Glutamatergic neuron (in vitro differentiated cells): Measurements from ENCODE around the gene FADS6. TPM values are rescaled to one million over a fixed set of nuclear protein-coding genes. Genes with fewer than 3 reads are reported as not detected.

Experiments
- DNase-seq: peaks from one replicate; pipeline ENCODE4 v3.0.0; 2022
- H3K27ac Mint-ChIP-seq: one replicate; pipeline ENCODE4 v1.8.0; 2020; ENCODE audit warnings: mild to moderate bottlenecking, mixed read lengths, inconsistent platforms; ENCODE audit not compliant: unreplicated experiment
- H3K27me3 Mint-ChIP-seq: one replicate; pipeline ENCODE4 v1.8.0; 2020; ENCODE audit warnings: mild to moderate bottlenecking, moderate library complexity, mixed read lengths, inconsistent platforms; ENCODE audit not compliant: unreplicated experiment
- H3K36me3 Mint-ChIP-seq: one replicate; pipeline ENCODE4 v1.8.0; 2020; ENCODE audit warnings: mild to moderate bottlenecking, mixed read lengths, inconsistent platforms; ENCODE audit not compliant: unreplicated experiment
- H3K4me1 Mint-ChIP-seq: one replicate; pipeline ENCODE4 v1.8.0; 2020; ENCODE audit warnings: mild to moderate bottlenecking, low read depth, mixed read lengths, inconsistent platforms; ENCODE audit not compliant: unreplicated experiment
- H3K4me3 Mint-ChIP-seq: one replicate; pipeline ENCODE4 v1.8.0; 2020; ENCODE audit warnings: mild to moderate bottlenecking, mixed read lengths, inconsistent platforms; ENCODE audit not compliant: unreplicated experiment
- H3K9me3 Mint-ChIP-seq: one replicate; pipeline ENCODE4 v1.8.0; 2020; ENCODE audit warnings: mild to moderate bottlenecking, moderate library complexity, mixed read lengths, inconsistent platforms; ENCODE audit not compliant: unreplicated experiment
- CTCF ChIP-seq: fragments of 200-600 bp; sonication (generic); IDR thresholded peaks from one replicate; pipeline ENCODE4 v1.5.0; 2021; ENCODE audit not compliant: partially characterized antibody, unreplicated experiment
- total RNA-seq: library from RNA; stranded (reverse); fragmentation: NEBNext Ultra II Directional; extraction: Animal tissue kit (Norgen Biotek cat#: 25700); gene quantifications from one replicate; pipeline ENCODE4 v1.2.1, GENCODE V29; 2021; ENCODE audit not compliant: unreplicated experiment

The FADS6 gene
- total RNA-seq, 1 donor from 2014 or later: not detected

DNA sequence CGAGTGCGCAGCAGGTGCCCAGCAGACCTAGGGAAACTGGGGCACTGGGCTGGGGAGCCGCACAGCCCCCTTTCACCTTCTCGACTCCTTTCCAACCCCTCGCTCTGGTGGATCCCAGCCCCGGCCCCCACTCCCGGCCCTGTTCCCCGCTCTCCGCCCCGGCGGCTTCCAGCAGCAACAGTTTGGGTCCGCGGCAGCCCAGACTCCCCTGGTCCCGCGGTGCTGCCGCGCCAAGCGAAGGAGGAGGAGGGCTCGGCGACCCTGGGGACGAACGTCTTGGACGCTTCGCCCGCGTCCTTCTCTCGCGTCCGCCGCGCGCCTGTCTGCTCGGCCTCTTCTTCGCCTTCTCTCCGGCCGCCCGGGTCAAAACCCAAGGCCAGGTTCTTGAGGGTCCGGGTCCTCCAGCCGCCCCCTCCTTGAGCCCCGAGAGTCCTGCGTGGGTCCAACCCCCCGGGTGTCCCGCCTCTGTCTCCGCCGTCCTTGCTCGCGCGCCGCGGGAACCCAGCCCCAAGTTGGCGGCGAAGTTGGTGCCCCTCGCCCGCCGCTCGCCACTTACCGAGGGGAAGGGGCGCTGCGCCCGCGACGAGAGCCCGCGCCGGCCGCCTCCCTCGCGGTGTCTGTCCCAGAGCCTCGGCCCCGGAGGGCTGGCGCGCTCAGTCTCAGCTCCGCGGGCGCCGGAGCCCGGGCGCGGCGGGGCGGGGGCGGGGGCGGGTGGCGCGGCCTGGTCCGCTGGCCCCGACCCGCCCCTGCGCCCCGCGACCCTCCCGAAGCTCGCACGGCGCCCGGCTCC, 32.4 kb downstream of the FADS6 start:
- Mint-ChIP-seq H3K9me3 (peaks cover 5% of the 10 kb centered on the region), H3K27ac (no peak overlapping the region), H3K36me3 (no peaks in the 10 kb centered on the region), H3K4me1 (no peaks in the 10 kb centered on the region), H3K4me3 (no peak overlapping the region), H3K27me3 (peaks cover 22% of the 10 kb centered on the region)
- TF ChIP-seq CTCF: no peak
- peak; percentile 33 for DNase-seq

DNA sequence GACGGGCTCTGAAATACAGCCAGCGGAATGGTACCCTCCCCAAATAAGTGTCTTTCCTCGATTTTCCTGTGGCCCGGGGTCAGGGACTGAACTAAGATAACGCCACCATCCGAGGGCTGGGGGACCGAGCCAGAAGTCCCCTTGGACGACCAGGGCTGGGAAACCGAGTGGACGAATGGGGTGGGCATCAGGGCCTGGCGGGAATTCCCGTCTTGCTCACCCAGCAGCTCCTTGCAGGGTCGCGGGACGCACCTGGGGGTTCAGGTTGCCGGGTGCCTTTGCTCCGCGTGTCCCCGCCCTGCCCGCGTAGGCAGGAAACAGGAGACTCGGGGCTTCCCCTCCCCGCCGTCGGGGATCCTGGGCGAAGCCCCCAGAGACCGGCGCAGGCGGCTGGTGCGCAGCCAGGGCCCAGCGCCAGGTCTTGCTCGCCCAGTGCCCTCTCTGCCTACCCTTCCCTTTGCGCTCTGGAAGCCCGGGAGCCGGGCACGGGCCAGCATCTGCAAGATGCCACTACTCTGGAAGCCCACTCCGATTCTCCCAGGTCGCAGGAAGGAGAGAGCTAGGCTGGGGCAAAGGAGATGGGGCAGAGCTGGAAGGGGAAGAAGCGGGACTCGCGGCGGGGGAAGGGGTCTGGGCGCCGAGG, 33.1 kb downstream of the FADS6 start:
- Mint-ChIP-seq H3K9me3 (peaks cover 5% of the 10 kb centered on the region), H3K4me1 (no peaks in the 10 kb centered on the region), H3K4me3 (peak overlapping the region; percentile 74), H3K27ac (no peak overlapping the region), H3K36me3 (no peaks in the 10 kb centered on the region), H3K27me3 (peaks cover 25% of the 10 kb centered on the region)
- DNase-seq: peak; percentile 38
- TF ChIP-seq CTCF: no peak

DNA sequence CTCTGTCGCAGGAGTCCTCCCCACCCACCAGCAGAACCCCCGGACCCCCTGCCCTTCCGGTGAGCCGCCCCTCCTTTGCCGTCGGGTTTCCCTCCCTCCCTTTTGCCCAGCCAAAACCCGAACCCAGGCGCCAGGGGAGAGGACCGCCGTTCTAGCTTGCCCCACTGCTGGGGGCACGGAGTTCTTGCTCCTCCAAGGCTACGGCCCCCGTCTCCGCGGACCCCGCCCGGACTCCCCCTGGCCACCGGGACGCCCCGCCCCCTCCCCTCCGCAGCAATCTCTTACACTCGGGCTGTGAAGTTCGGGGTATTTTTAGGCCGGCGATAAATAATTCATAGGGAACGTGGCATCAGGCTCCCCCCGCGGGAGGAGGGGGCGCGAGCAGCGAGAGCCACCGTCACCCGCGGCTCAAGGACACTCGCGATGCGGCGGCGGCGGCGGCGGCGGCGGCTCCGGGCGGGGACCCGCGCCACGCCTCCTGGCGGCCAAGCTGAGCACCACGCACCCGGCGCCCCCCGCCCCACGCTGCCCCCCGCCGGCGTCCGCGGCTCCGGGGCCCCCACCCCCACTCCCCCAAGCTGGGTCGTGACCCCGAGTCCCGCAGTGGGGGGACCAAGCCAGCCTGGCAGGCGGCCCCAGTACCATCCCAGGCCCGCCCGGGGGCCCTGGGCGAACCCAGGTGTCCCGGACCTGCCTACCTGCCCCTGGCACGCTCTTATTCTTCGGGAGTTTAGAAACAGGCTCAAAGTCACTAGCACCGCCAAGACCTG, 33.8 kb downstream of the FADS6 start, which contains the start of gene GRIN2C:
Gene GRIN2C, minus strand, starts transcription at position 427 of the 770 bp plus-strand sequence. CDS start 4,793 bp downstream, outside the sequence.
- peak; percentile 54 for DNase-seq
- Mint-ChIP-seq H3K9me3 (peaks cover 5% of the 10 kb centered on the region), H3K4me3 (peak within 1 kb of the TSS; percentile 74), H3K27me3 (peaks cover 29% of the 10 kb centered on the region), H3K27ac (no peak within 1 kb of the TSS), H3K36me3 (no peaks in the 10 kb centered on the region), H3K4me1 (no peaks in the 10 kb centered on the region)
- peak; percentile 69 for TF ChIP-seq CTCF

GRCh38 chr17:74858672-74859458, 34.6 kb downstream of the FADS6 start:
- no peak overlapping the region for H3K27ac Mint-ChIP-seq
- H3K27me3 Mint-ChIP-seq: peaks cover 29% of the 10 kb centered on the region
- no peak for TF ChIP-seq CTCF
- H3K4me1 Mint-ChIP-seq: no peaks in the 10 kb centered on the region
- no peaks in the 10 kb centered on the region for H3K36me3 Mint-ChIP-seq
- H3K4me3 Mint-ChIP-seq: peak overlapping the region; percentile 52
- peaks cover 5% of the 10 kb centered on the region for H3K9me3 Mint-ChIP-seq
- DNase-seq: no peak
